Stimulated activated CD8-positive, alpha-beta memory T cell treated with anti-CD3 and anti-CD28 coated beads, Interleukin-2, amount 100 ng/mL, for 1 hour (primary cell): ENCODE measurements around the gene OPCML.

Experiments
- DNase-seq, 2 donors: peaks; one replicate each; pipeline ENCODE4 v3.0.0-alpha.2; 2020; ENCODE audit warnings: low read depth in 2 of 2

Gene OPCML

GRCh38 chr11:133360860-133361688 lies 171.2 kb downstream of the OPCML start:
- DNase-seq = no peak

- no peak for DNase-seq
Observed at GRCh38 chr11:133355095-133355494, 177.2 kb downstream of the OPCML start.

DNA sequence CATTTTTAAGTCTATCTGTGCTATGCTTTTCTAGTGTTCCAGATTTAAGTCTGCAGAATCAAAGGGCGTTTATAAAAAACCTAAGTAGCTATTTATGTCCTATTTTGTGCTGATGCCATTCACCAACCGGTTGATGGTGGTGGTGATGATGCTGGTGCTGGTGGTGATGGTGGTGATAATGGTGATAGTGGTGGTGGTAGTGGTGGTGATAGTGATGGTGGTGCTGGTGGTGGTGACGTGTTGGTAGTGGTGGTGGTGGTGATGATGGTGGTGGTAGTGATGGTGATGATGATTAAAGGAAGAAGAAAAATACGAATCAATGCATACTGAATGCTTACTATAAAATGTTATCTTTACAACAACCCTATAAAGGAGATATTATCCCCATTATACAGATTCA lies 178.2 kb downstream of the OPCML start:
- no peak for DNase-seq

DNA sequence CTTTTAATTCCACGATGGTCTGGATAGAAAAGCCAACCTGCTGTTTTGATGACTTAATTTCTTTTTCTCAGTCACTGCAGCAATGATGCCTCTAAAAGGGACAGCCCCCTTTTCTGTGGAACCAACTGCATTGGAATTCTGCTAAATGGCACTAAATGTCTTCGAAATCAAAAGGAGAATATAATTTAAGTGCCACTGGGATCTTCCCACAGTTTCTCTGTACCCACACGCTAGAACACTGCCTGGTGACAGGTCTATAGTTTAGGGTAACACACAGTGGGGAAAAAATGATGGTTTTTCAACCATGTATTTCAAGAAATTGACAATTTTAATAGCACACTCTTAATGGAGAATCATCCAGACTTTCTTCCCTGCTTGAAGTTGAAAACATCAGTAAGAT lies 182.3 kb downstream of the OPCML start:
- no peak for DNase-seq

- DNase-seq = no peak
Observed at GRCh38 chr11:133347988-133348387, 184.3 kb downstream of the OPCML start.

DNA sequence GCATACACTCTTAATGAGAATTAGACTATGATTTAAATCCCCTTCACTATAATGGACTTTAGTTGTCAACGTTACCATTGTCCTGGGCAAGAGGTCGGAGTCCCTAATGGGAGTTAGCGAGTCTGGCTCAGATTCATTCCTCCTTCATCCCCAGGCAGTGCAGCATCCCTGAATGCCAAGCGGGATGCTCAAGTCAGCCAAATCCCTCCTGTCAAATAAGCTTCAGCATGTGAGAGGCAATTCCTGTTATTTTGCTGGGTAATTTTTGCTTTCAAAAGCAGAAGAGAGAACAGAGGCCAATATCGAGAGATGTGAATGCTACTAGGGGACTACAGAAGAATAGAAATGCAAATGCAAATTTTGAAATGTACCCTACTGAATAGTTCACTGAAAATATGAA lies 186.2 kb downstream of the OPCML start:
- DNase-seq = no peak

DNA sequence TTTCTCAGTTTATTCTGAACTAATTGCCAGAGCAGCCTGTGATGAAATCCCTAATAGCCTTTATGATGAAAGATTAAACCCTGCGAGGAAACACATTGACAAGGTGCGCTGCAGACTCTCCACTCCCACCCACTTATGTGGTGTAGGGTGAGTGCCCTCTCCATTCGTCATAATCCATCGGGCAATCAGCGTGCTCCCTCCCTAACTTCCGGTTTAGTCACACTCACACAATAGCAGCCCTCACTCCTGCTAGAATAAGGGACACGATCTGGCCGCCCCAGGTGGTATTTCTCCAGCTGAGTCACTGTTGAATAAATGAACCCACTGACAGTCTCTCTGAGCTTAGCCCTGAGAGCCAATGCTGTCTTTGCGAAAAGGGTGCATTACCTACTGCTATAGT lies 188.3 kb downstream of the OPCML start:
- DNase-seq = no peak

- no peak for DNase-seq
Observed at GRCh38 chr11:133339495-133340140, 192.7 kb downstream of the OPCML start.

GRCh38 chr11:133338588-133338987 lies 193.7 kb downstream of the OPCML start:
- no peak for DNase-seq

- no peak for DNase-seq
Observed at GRCh38 chr11:133337951-133338418, 194.3 kb downstream of the OPCML start.

DNA sequence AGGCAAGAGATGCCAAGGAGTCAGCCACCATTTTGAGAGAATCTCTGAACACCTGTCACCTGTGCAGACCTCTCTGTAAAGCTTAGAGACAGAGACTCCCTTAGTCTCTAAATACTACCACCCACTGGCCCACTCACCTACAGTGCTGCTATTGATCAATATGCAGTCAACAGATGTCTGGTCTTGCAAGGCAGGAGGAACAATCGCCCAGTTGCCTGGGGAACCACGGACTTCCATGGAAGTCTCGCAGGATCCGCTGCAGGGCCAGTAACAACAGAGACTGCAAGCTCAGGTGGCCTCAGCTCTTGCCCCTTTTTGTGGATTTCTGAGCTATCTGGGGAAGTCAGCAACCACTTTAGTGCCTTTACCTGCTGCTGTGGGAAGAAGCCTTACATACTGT lies 195.1 kb downstream of the OPCML start:
- no peak for DNase-seq

- no peak for DNase-seq
Observed at GRCh38 chr11:133331031-133331430, 201.3 kb downstream of the OPCML start.

- DNase-seq = no peak
Observed at GRCh38 chr11:133326849-133327248, 205.5 kb downstream of the OPCML start.

DNA sequence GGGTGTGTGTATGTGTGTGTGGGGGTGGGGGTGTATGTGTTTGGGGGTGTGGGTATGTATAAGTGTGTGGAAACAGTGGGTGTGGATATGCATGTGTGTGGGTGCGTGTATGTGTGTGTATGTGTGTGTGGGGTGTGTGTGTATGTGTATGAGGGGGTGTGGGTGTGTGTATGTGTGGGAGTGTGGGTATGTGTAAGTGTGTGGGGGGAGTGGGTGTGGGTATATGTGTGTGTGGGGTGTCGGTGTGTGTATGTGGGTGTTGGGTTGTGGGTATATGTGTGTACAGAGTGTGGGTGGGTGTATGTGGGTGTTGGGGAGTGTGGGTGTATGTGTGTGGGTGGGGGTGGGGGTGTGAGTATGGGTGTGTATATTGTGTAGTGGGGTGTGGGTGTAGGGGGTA lies 206.0 kb downstream of the OPCML start:
- DNase-seq = no peak

- no peak for DNase-seq
Observed at GRCh38 chr11:133325711-133326110, 206.6 kb downstream of the OPCML start.

GRCh38 chr11:133323354-133323753 lies 208.9 kb downstream of the OPCML start:
- DNase-seq = no peak

DNA sequence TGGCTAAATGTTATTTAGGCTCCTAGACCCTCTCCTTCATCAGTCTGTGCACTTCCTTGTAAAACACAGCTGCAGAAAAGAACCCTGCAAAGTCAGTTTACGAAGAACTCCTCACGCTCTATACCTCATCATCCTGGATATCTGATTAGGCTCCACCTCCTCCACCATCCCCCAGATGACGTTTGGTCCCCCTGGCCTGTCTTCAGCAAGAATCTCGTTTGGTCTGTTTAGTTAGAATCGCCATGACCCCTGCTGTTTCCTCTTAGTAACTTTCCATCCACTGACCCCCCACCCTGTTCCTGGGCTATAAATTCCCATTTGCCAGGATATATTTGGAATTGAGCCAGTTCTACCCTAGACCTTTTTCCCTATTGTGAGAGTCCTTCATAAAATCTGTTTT lies 214.1 kb downstream of the OPCML start:
- DNase-seq = no peak

GRCh38 chr11:133311230-133311629 lies 221.1 kb downstream of the OPCML start:
- no peak for DNase-seq

DNA sequence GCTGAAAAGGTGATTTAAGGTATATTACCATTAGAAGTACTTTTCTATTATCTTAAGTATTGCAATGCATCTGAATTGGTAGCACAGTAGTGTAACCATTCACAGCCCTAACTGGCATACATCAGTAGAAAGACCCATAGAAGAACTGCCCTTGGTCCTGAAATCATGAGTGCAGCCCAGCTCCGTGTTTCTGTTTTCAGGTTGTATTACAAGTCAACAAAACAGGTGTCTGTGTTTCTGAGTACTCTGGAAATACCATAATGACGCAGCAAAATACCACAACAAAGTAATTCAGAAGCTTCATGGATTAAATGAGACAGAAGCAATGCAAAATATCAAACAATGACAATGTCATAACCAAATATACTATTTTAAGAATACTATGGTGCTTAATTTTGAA lies 226.3 kb downstream of the OPCML start:
- no peak for DNase-seq

GRCh38 chr11:133305208-133305956 lies 226.9 kb downstream of the OPCML start:
- no peak for DNase-seq

GRCh38 chr11:133303262-133303661 lies 229.0 kb downstream of the OPCML start:
- DNase-seq = no peak

GRCh38 chr11:133302056-133302455 lies 230.2 kb downstream of the OPCML start:
- no peak for DNase-seq

DNA sequence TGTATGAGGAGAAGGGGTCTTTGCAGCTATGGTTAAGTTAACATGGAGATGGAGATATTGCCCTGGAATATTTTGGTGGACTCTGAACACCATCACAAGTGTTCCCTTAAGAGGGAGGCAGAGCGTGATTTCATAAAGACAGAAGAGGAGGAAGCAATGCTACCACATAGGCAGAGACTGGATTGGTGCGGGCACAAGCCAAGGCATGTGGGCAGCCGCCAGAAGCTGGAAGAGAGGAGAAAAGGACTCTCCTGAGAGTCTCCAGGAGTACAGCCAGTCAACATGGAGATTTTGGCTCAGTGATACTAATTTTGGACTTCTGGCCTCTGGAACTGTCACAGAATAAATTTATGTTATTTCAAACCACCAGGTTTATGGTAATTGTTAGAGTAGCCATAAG lies 231.6 kb downstream of the OPCML start:
- no peak for DNase-seq
